Effector memory CD8-positive, alpha-beta T cell (primary cell): Measurements from ENCODE around the gene ATP8B4.
"Not testable (repeated sequence)": the region's sequence is repeated elsewhere in the genome, so short reads cannot be mapped to it uniquely, and the experiment has no call there.

Experiments
- ATAC-seq: fragments of 150-1000 bp; cut with Tn5 transposase; replicated peaks from 2 replicates; pipeline ENCODE4 v1.10.0; 2021; ENCODE audit warnings: mild to moderate bottlenecking, moderate library complexity
- DNase-seq, 3 experiments: peaks; one replicate each; pipeline ENCODE4 v3.0.0; 2021
- H3K27ac Mint-ChIP-seq, 2 donors: one replicate each; pipeline ENCODE4 v1.8.0; 2022; ENCODE audit warnings: mild to moderate bottlenecking in 2 of 2, mixed read lengths in 2 of 2, moderate library complexity in 2 of 2
- H3K27me3 Mint-ChIP-seq, 2 donors: one replicate each; pipeline ENCODE4 v1.8.0; 2022; ENCODE audit warnings: mixed read lengths in 2 of 2
- H3K36me3 Mint-ChIP-seq: one replicate; pipeline ENCODE4 v1.8.0; 2022; ENCODE audit warnings: mild to moderate bottlenecking, moderate library complexity, mixed read lengths; ENCODE audit not compliant: insufficient read depth
- H3K4me1 Mint-ChIP-seq, 2 donors: one replicate each; pipeline ENCODE4 v1.8.0; 2022; ENCODE audit warnings: low read depth in 2 of 2, mixed read lengths in 2 of 2
- H3K4me3 Mint-ChIP-seq, 2 donors: one replicate each; pipeline ENCODE4 v1.8.0; 2022; ENCODE audit warnings: mild to moderate bottlenecking in 2 of 2, mixed read lengths in 2 of 2, moderate library complexity in 2 of 2
- H3K9me3 Mint-ChIP-seq, 2 donors: one replicate each; pipeline ENCODE4 v1.8.0; 2022; ENCODE audit warnings: mixed read lengths in 2 of 2
- total RNA-seq, 9 experiments: gene quantifications; one replicate each; lab custom pipeline; 2026; lab: John Stamatoyannopoulos, UW

ATP8B4 gene
- 0.12 to 2.8 (median 1.6) reads per million in 9 experiments for total RNA-seq

- Mint-ChIP-seq H3K4me3 (peak within 1 kb of the TSS in 1 of 2 donors; percentile 44), H3K36me3 (no peaks in the 10 kb centered on the region), H3K4me1 (peaks cover 10 to 11% of the 10 kb centered on the region in 2 donors), H3K27me3 (no peaks in the 10 kb centered on the region), H3K9me3 (peaks cover 0 to 8% of the 10 kb centered on the region in 2 donors), H3K27ac (peak within 1 kb of the TSS; percentile 22 to 70)
- DNase-seq (no peak), ATAC-seq (no peak)
Observed at GRCh38 chr15:50119063-50120040, at the start of gene ATP8B4. TSS of gene ATP8B4 (minus strand) at chr15:50119233. CDS start at chr15:50106966, 12,267 bp downstream.

- no peak overlapping the region for H3K27ac Mint-ChIP-seq
- H3K4me3 Mint-ChIP-seq: no peak overlapping the region
- H3K9me3 Mint-ChIP-seq: no peaks in the 10 kb centered on the region
- H3K4me1 Mint-ChIP-seq: no peaks in the 10 kb centered on the region
- peaks cover 5% of the 10 kb centered on the region for H3K36me3 Mint-ChIP-seq
- no peak for DNase-seq
- peaks cover 36 to 52% of the 10 kb centered on the region in 2 donors for H3K27me3 Mint-ChIP-seq
- no peak for ATAC-seq
Observed at GRCh38 chr15:50168379-50168778, 49.3 kb upstream of the ATP8B4 start.

- H3K4me3 Mint-ChIP-seq: no peak overlapping the region
- H3K27ac Mint-ChIP-seq: no peak overlapping the region
- no peaks in the 10 kb centered on the region for H3K9me3 Mint-ChIP-seq
- H3K27me3 Mint-ChIP-seq: peaks cover 45 to 61% of the 10 kb centered on the region in 2 donors
- ATAC-seq: no peak
- H3K4me1 Mint-ChIP-seq: no peaks in the 10 kb centered on the region
- no peak for DNase-seq
- peaks cover 4% of the 10 kb centered on the region for H3K36me3 Mint-ChIP-seq
Observed at GRCh38 chr15:50167110-50167509, 48.1 kb upstream of the ATP8B4 start.

DNA sequence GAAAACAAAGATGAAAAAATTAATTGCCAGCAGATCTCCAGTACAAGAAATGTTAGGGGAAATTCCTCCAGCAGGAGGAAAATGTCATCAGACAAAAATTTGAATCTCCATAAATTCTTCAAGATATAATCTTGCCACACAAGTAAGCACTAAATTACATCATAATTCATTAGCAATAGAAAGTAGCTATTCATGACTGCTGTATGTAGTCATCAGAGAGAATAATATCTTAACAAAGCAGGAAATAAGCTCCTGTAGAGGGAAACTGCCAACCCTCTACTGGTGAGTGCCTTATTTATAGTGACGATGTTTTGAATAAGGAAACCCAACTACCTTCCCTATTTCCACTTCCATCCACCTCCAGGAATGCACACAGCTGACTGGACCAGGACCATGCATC lies 47.2 kb upstream of the ATP8B4 start:
- Mint-ChIP-seq H3K27ac (no peak overlapping the region), H3K4me3 (no peak overlapping the region), H3K27me3 (peaks cover 40 to 61% of the 10 kb centered on the region in 2 donors), H3K4me1 (no peaks in the 10 kb centered on the region), H3K36me3 (peaks cover 2% of the 10 kb centered on the region), H3K9me3 (no peaks in the 10 kb centered on the region)
- ATAC-seq (no peak), DNase-seq (no peak)

DNA sequence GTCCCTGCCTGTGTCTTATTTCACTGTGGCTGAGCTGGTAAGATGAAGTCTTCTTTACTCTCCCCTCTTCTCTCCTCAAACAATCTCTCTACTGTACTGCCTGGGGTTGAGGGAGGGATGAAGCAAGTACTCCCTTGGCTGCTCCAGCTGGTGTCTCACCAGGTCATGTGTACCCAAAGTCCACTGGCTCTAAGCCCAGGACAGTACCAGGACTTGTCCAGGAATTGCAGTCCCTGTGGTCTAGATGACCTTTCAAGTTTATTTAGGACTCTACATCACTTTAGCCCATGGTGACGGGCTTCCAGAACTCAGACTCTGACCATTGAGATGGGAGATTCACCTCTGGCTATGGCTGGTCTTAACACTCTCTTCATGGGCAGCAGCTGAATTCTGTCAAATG lies 45.4 kb upstream of the ATP8B4 start:
- Mint-ChIP-seq H3K4me1 (no peaks in the 10 kb centered on the region), H3K36me3 (peaks cover 2% of the 10 kb centered on the region), H3K27ac (no peak overlapping the region), H3K9me3 (no peaks in the 10 kb centered on the region), H3K27me3 (peaks cover 40 to 54% of the 10 kb centered on the region in 2 donors), H3K4me3 (no peak overlapping the region)
- DNase-seq (no peak), ATAC-seq (no peak)

- ATAC-seq: no peak
- DNase-seq: no peak
- no peaks in the 10 kb centered on the region for H3K36me3 Mint-ChIP-seq
- no peak overlapping the region for H3K27ac Mint-ChIP-seq
- no peaks in the 10 kb centered on the region for H3K4me1 Mint-ChIP-seq
- H3K9me3 Mint-ChIP-seq: no peaks in the 10 kb centered on the region
- H3K27me3 Mint-ChIP-seq: peaks cover 40 to 48% of the 10 kb centered on the region in 2 donors
- H3K4me3 Mint-ChIP-seq: no peak overlapping the region
Observed at GRCh38 chr15:50163719-50164410, 44.8 kb upstream of the ATP8B4 start.

- no peaks in the 10 kb centered on the region for H3K4me1 Mint-ChIP-seq
- H3K9me3 Mint-ChIP-seq: no peaks in the 10 kb centered on the region
- H3K27me3 Mint-ChIP-seq: peaks cover 38 to 41% of the 10 kb centered on the region in 2 donors
- no peak for DNase-seq
- H3K4me3 Mint-ChIP-seq: no peak overlapping the region
- no peak for ATAC-seq
- H3K36me3 Mint-ChIP-seq: no peaks in the 10 kb centered on the region
- H3K27ac Mint-ChIP-seq: no peak overlapping the region
Observed at GRCh38 chr15:50162969-50163718, 44.1 kb upstream of the ATP8B4 start.

- DNase-seq: not testable (repeated sequence)
Observed at GRCh38 chr15:50158236-50158635, 39.2 kb upstream of the ATP8B4 start.

DNA sequence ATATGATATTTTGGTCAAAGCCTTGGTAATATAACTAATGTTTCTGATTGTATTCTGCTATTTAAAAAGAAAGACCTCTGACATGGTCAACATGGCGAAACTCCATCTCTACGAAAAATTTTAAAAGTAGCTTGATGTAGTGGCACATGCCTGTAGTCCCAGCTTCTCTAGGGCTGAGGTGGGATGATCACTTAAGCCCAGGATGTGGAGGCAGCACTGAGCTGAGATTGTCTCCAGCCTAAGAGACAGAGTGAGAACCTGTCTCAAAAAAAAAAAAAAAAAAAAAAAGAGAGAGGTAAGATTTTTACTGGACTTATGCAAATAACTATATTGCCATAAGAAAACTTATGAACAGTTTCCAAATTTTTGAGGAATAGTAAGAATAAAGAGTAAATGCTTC lies 32.4 kb upstream of the ATP8B4 start:
- DNase-seq (no peak), ATAC-seq (no peak)
- Mint-ChIP-seq H3K36me3 (no peaks in the 10 kb centered on the region), H3K27ac (no peak overlapping the region), H3K4me1 (no peaks in the 10 kb centered on the region), H3K4me3 (no peak overlapping the region), H3K27me3 (no peaks in the 10 kb centered on the region), H3K9me3 (no peaks in the 10 kb centered on the region)

More at GRCh38 chr15:50158236-50158635, 39.2 kb upstream of the ATP8B4 start:
- not testable (repeated sequence) for H3K27me3 Mint-ChIP-seq, H3K4me1 Mint-ChIP-seq, H3K9me3 Mint-ChIP-seq, H3K27ac Mint-ChIP-seq, H3K4me3 Mint-ChIP-seq, ATAC-seq, H3K36me3 Mint-ChIP-seq

DNA sequence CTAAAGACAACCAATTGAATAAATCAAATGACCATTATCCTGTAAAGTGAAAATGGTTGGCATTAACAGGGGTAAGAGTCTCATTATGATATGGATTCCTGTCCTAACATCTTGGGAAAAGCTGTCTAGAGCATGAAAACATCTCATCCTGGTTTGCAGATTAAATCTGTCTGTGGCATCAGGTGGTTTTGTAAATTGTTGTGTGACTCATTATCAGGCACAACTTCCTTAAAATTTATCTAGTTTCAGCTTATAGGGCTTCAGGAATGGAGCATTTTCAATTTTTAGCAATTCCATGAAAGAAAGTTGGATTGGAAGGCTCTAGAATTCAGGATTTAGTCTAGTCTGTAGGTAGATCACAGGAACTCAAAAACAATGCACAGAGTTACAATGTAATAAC lies 31.8 kb upstream of the ATP8B4 start:
- Mint-ChIP-seq H3K4me1 (no peaks in the 10 kb centered on the region), H3K36me3 (no peaks in the 10 kb centered on the region), H3K27ac (no peak overlapping the region), H3K9me3 (no peaks in the 10 kb centered on the region), H3K27me3 (no peaks in the 10 kb centered on the region), H3K4me3 (no peak overlapping the region)
- no peak for DNase-seq
- ATAC-seq: no peak

GRCh38 chr15:50150349-50150748 lies 31.3 kb upstream of the ATP8B4 start:
- no peaks in the 10 kb centered on the region for H3K36me3 Mint-ChIP-seq
- no peak for ATAC-seq
- no peak overlapping the region for H3K27ac Mint-ChIP-seq
- no peaks in the 10 kb centered on the region for H3K9me3 Mint-ChIP-seq
- H3K4me3 Mint-ChIP-seq: no peak overlapping the region
- DNase-seq: no peak
- no peaks in the 10 kb centered on the region for H3K4me1 Mint-ChIP-seq
- no peaks in the 10 kb centered on the region for H3K27me3 Mint-ChIP-seq

- Mint-ChIP-seq H3K27me3 (no peaks in the 10 kb centered on the region), H3K9me3 (no peaks in the 10 kb centered on the region), H3K36me3 (no peaks in the 10 kb centered on the region), H3K4me3 (no peak overlapping the region), H3K4me1 (no peaks in the 10 kb centered on the region), H3K27ac (no peak overlapping the region)
- DNase-seq (no peak), ATAC-seq (no peak)
Observed at GRCh38 chr15:50149090-50149489, 30.1 kb upstream of the ATP8B4 start.

GRCh38 chr15:50148362-50148963 lies 29.4 kb upstream of the ATP8B4 start:
- H3K27ac Mint-ChIP-seq: no peak overlapping the region
- H3K36me3 Mint-ChIP-seq: no peaks in the 10 kb centered on the region
- H3K4me1 Mint-ChIP-seq: no peaks in the 10 kb centered on the region
- ATAC-seq: no peak
- H3K9me3 Mint-ChIP-seq: no peaks in the 10 kb centered on the region
- DNase-seq: no peak
- H3K27me3 Mint-ChIP-seq: no peaks in the 10 kb centered on the region
- no peak overlapping the region for H3K4me3 Mint-ChIP-seq
